ENCODE measurements around the gene FUT7. TPM values are rescaled to one million over a fixed set of nuclear protein-coding genes. Genes with fewer than 3 reads are reported as not detected.

Gene FUT7
- total and polyA plus RNA-seq, 2 of the 8 experiments (the other 6 are each of a cell fraction or from before 2014, with no cell fraction given), result not detected

DNA sequence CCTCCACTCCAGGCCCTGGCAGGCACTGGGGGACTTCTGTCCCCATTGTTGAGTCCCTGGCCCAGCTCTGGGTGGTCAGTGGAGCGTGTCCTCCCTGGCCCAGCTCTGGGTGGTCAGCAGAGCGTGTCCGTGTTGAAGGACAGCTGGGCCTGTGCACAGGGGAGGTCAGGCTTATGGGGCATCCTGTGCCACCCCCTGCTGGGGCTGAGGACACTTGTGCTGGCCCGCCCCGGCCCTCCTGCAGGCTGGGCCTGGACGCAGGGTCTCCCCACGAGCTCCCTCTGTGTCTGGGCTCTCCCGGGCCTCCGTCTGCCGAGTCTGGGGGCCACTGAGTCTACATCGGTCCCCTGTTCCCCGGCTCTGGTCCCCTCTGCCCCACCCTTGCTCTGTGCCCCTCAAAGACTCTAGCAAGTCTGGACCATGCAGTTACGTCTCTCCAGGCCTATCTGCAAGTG, 24.0 kb downstream of the FUT7 start:
- Histone ChIP-seq H3K56ac (replicated peaks; ENCODE audit: insufficient read length, low read depth, low read length) (no peak overlapping the region), H3K23me2 (ENCODE audit: low read depth, low read length) (no peaks in the 10 kb centered on the region)
- no peak for FAIRE-seq

More for the DNA sequence above, 24.0 kb downstream of the FUT7 start:
- Histone ChIP-seq H3K14ac (ENCODE audit: insufficient read length) (no peak overlapping the region), H2BK12ac (ENCODE audit: low read depth, low read length) (no peak overlapping the region), H2AFZ (ENCODE audit: low read length) (no peak overlapping the region), H3K4me1 (replicated peaks in 1 of 4; ENCODE audit: control insufficient read depth in 3 of 4, insufficient read depth in 4 of 4, low read length in 3 of 4) (peaks cover 0 to 2% (median 0%) of the 10 kb centered on the region in 4 experiments; a peak in 2 of 7 replicates), H2BK20ac (ENCODE audit: low read length) (no peak overlapping the region), H4K20me1 (replicated peaks in 1 of 2; ENCODE audit: control insufficient read depth in 1 of 2, insufficient read depth in 2 of 2, low read length in 2 of 2) (no peaks in the 10 kb centered on the region), H3K79me1 (ENCODE audit: low read depth, low read length) (no peaks in the 10 kb centered on the region), H3K4me3 (ENCODE audit: extremely low read depth in 1 of 4, insufficient read depth in 2 of 4, low read depth in 3 of 4, low read length in 4 of 4) (no peak overlapping the region), H2AK5ac (ENCODE audit: low read depth, low read length) (no peak overlapping the region), H4K91ac (replicated peaks; ENCODE audit: insufficient read length, low read length) (no peak overlapping the region), H3K9ac (replicated peaks in 1 of 4; ENCODE audit: extremely low read depth in 1 of 4, low read depth in 3 of 4, low read length in 3 of 4) (no peak overlapping the region), H3K27me3 (replicated peaks in 1 of 4; ENCODE audit: control insufficient read depth in 3 of 4, extremely low read depth in 1 of 4, insufficient read depth in 3 of 4, low read length in 3 of 4) (no peaks in the 10 kb centered on the region), H3K18ac (ENCODE audit: extremely low read depth, low read length) (no peak overlapping the region), H3K79me2 (ENCODE audit: control insufficient read depth in 1 of 2, insufficient read depth in 2 of 2, low read length in 2 of 2) (no peaks in the 10 kb centered on the region), H4K8ac (ENCODE audit: extremely low read depth, insufficient read depth, low read length) (no peak overlapping the region), H3K9me3 (ENCODE audit: insufficient read depth in 2 of 2, low read depth in 1 of 2, low read length in 1 of 2) (peaks cover 0 to 10% of the 10 kb centered on the region in 2 experiments; a peak in 1 of 4 replicates), H3K23ac (ENCODE audit: insufficient read length) (no peak overlapping the region), H3K36me3 (ENCODE audit: control insufficient read depth in 2 of 4, insufficient read depth in 4 of 4, low read length in 3 of 4) (no peaks in the 10 kb centered on the region), H4K5ac (ENCODE audit: insufficient read length, low read depth, low read length) (no peak overlapping the region), H3K4me2 (ENCODE audit: insufficient read depth in 1 of 2, low read depth in 2 of 2, low read length in 2 of 2) (no peak overlapping the region), H3K27ac (ENCODE audit: low read depth, low read length) (no peak overlapping the region), H3K4ac (replicated peaks; ENCODE audit: insufficient read length, low read depth, low read length) (no peak overlapping the region), H2BK120ac (replicated peaks; ENCODE audit: low read depth, low read length) (no peak overlapping the region), H2BK5ac (ENCODE audit: low read depth, low read length) (no peak overlapping the region), H2BK15ac (ENCODE audit: low read length) (no peak overlapping the region)
- no peak for TF ChIP-seq YY1 (IDR thresholded peaks at IDR 0.05; ENCODE audit: low read depth, low read length)
- TF ChIP-seq CHD2 (IDR thresholded peaks at IDR 0.05; ENCODE audit: low read length), result no peak
- no peak for TF ChIP-seq SIX5 (IDR thresholded peaks at IDR 0.05; ENCODE audit: low read depth, low read length)
- no peak for TF ChIP-seq SRF (IDR thresholded peaks at IDR 0.05; ENCODE audit: low read depth, low read length)
- no peak for TF ChIP-seq JUND (IDR thresholded peaks at IDR 0.05; ENCODE audit: low read length)
- TF ChIP-seq, protein P1, sequence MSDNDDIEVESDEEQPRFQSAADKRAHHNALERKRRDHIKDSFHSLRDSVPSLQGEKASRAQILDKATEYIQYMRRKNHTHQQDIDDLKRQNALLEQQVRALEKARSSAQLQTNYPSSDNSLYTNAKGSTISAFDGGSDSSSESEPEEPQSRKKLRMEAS (IDR thresholded peaks at IDR 0.05), result no peak
- TF ChIP-seq HDAC6 (IDR thresholded peaks at IDR 0.05; ENCODE audit: low read depth, low read length), result no peak
- TF ChIP-seq TBP (IDR thresholded peaks at IDR 0.05; ENCODE audit: low read depth, low read length), result no peak
- TF ChIP-seq KDM5A (IDR thresholded peaks at IDR 0.05; ENCODE audit: low read length), result no peak
- no peak for TF ChIP-seq HDAC2 (IDR thresholded peaks at IDR 0.05; ENCODE audit: borderline replicate concordance in 1 of 2, low read depth in 2 of 2, low read length in 2 of 2)
- no peak for TF ChIP-seq CBX5 (IDR thresholded peaks at IDR 0.05; ENCODE audit: low read depth, low read length)
- no peak for DNase-seq (ENCODE audit: low read depth in 1 of 2, low spot score in 2 of 2)
- 93% methylated on average over 13 of the region's 13 CpGs; no CpG with 5 or more reads in 1 of the 2 experiments for WGBS, 2 experiments (ENCODE audit: extremely low coverage in 1 of 2, insufficient coverage in 1 of 2, insufficient read length in 1 of 2, insufficient replicate concordance in 2 of 2, low coverage in 1 of 2, low lambda C conversion rate in 2 of 2, missing lambda C conversion rate in 1 of 2)
- ChIA-PET POLR2A (ENCODE audit: partially characterized antibody) (no interaction called here), CTCF (ENCODE audit: partially characterized antibody) (interaction anchor here (0.8 to 2.5 kb wide), 5 partner anchors 10 to 60 kb away, joined by 3 to 11 read pairs (median 3); partner anchors contain the start of gene PTGDS)
